GM21360 (cell line): ENCODE measurements around the gene KRT78.
"Not testable (repeated sequence)": the region's sequence is repeated elsewhere in the genome, so short reads cannot be mapped to it uniquely, and the experiment has no call there.

ENCODE experiments used
- ATAC-seq: cut with Tn5 transposase; IDR thresholded peaks from one replicate; pipeline ENCODE4 v1.9.1; 2021; ENCODE audit warnings: mild to moderate bottlenecking, moderate library complexity; ENCODE audit not compliant: unreplicated experiment

The KRT78 gene

GRCh38 chr12:52871291-52872039, 22.7 kb upstream of the KRT78 start:
- no peak for ATAC-seq

GRCh38 chr12:52870361-52871290, 21.8 kb upstream of the KRT78 start:
- no peak for ATAC-seq

DNA sequence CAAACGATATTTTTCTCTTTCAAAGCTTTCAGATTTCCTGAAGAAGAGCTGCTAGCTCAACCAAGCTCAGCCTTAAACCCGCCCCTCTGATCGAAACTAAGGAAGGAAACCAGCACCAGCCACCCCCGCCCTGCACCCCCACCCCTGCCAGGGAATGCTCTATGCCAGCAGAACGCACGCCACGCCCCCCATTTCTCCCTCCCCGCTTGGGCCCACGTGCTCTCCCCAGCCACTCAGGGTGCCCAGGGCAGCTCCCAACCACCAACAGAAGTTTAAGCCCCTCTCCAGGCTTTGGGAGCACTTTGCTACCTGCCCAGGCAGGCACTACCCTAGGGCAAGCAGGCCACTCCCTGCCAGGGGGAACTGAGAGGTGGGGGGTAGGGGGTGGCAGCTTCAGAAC, 18.8 kb upstream of the KRT78 start:
- ATAC-seq = no peak

DNA sequence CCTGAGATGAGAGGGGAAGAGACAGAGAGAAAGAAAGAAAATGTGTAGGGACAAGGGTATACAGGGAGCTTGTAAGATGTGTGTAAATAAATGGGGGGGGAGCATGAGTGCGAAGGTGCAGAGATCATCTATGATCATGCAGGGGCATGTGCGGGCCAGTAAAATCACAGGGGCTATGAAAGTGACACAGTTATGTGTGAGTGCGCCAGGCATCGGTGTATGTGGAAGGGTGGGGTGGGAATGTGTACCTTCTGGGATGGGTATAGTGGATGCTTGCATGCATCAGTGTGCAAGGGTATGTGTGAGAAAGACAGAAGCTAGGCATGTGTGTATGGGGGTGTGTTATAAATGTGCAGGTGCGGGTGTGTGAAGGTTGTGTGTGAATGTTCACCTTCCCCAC, 18.4 kb upstream of the KRT78 start:
- no peak for ATAC-seq

DNA sequence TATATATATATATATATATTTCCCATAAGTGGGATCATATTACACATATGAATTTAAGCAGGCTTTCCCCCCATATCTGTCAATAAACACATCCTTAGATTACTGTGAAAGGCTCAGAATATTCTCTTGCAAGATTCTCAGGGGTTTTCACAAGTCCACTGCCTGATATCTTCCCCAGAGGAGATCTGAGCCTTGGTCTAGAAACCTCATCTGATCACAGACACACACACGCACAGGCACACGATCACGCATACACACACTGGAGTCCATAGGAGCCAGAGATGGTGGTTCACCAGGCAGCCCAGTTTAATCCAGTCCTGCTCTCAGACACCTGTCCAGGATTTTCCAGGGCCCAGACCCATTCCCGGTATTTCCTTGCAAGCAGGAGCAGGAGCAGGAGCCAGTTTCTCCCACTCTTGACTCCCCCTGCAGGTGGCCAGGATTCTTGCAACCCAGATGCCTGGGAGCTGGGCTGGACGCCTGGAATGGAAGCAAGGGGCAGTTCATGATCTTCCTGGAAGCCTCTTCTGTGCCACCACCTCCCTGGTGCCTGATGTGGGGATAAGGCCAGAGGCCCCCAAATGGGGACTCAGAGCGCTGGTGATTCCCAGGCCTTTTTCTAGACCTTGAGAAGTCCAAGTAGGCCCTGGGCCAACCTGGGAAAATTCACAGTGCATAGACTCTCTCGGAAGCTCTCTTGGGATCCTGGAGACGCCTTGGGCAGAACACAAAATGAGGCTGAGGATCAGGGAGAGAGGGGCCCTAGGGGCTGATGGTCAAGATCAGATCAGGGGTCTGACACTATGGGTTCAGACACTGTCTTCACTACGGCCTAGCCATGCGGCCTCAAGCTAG, 16.5 kb upstream of the KRT78 start:
- ATAC-seq = no peak

DNA sequence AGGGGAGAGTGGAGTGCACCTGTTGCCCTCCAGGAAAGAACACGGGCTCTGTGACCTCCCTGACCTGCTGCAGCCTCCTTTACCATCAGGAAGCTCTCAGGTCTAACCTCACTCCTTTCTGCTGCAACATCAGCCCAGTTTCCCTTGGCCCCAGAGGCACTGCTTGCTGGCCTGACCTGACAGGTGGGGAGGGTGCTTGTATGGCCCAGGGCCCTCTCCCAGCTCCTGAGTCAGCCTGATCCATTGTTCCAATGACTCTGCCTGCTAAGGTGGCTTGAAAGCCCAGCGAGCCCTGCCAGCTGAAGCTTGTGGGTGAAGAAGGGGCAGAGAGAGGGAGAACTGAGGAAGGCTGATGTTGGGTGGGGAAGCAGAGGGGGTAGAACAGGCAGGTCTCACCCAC, 13.2 kb upstream of the KRT78 start:
- ATAC-seq = no peak

- ATAC-seq = no peak
These were observed 12.7 kb upstream of the KRT78 start for GRCh38 chr12:52861511-52861910.

DNA sequence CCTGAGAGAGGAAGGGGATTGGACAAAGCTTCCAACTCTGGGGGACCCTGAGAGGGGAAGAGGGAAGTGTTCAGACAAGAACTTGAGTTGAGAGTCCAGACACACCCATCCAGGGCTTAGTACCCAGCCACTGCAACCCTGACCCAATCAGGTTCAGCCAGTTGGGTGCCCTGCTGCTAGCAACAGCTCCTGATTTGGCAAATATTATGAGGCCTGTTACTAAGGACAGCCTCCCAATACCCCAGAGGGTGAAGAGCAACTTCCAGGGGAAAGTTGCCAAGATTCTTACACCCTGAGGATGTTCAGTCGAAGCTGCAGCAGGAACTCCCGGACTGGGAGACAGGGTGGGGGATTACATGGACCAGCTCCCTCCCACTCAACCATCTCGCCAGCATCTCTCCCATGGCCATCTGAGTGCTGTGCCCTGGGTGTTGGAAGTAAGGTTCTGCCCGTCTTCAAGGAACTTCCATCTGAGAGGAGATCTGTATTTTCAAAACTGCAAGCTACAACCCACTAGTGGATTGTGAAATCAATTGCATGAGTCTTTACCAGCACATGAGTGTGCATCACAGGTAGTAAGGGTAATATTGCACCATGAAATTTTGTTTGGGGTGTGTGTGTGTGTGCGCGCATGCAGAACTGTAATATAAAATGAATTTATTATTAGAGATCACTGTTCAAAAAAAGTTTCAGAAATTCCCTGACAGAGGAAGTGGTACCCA, 11.5 kb upstream of the KRT78 start:
- no peak for ATAC-seq

GRCh38 chr12:52857500-52857899, 8.7 kb upstream of the KRT78 start:
- ATAC-seq = no peak

- no peak for ATAC-seq
These were observed 8.0 kb upstream of the KRT78 start for GRCh38 chr12:52856787-52857186.

- ATAC-seq = not testable (repeated sequence)
These were observed 7.3 kb upstream of the KRT78 start for GRCh38 chr12:52856077-52856476.

DNA sequence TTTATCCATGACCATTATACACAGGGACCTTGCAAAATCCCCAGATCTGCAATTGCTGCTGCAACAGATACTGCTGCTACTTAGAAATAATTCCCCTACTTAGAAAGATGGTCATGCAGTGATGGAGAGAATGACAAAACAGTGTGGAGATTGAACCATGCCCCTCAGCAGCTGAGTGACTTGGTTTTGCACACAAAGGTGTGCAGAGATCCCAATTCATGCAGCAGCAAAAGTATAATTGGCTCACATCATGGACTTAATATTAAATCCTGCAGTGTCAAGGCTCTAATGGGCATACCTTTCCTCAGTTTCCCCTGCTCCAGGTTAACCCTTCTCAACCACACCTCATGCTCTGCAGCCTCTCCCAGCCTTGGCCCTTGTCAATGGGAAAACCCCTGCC, 3.0 kb upstream of the KRT78 start:
- ATAC-seq = no peak

- ATAC-seq = no peak
These were observed 1.9 kb upstream of the KRT78 start for GRCh38 chr12:52850681-52851080.

GRCh38 chr12:52849511-52849910, 717 bp upstream of the KRT78 start:
- ATAC-seq = no peak

- ATAC-seq = no peak
These were observed 1.3 kb downstream of the KRT78 start for GRCh38 chr12:52847335-52848102.

DNA sequence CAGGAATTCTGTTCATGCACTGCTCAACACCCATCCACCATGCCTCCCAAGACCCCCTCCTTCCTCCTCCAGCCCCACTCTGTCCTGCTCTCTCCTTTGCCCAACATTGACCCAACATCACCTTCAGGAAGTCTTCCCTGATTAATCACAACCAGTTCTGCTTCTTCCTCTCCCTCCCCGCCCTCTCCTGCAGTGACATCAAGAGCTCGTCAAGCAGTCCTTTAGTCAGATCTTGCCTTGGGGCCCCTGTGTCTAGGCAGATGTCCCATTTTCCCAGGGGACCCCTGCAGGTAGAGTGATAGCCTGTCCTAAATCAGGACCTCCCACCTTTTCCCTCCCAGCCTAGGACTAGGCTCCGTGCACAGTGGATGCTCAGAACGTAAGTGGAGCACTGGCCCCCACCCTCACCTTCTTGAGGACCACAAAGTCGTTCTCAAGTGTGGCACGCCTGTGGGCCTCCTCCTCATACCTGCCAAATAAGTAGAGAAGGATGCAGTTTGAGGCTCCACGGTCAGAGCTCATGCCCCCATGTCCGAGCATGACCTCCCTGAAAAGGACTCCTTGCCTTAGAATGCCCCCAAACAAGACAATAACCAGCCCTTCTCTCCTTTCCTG, 2.3 kb downstream of the KRT78 start:
- no peak for ATAC-seq

GRCh38 chr12:52845946-52846345, 2.8 kb downstream of the KRT78 start:
- ATAC-seq = no peak

DNA sequence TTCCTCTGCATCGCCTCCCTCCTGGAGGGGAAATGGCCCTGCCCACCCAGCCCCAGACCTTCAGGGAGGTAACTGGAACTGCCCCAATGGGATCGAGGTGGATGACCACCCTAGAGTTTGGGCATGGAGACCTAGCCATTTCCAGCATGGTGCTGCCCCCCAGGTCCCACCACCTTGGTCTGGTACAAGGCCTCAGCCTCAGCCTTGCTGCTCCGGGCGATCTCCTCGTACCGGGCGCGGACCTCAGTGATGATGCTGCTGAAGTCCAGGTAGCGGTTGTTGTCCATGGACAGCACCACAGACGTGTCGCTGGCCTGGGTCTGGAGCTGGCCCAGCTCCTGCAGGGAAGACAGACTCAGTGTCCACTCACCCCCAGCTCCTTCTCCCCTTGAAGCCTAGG, 4.4 kb downstream of the KRT78 start:
- ATAC-seq = no peak

GRCh38 chr12:52839436-52840105, 9.2 kb downstream of the KRT78 start:
- no peak for ATAC-seq
